Medulla oblongata (tissue), 1 donor: ENCODE measurements around the gene CENPE.

Experiments
- DNase-seq: peaks from one replicate; pipeline ENCODE4 v3.0.0-alpha.2; 2015; ENCODE audit errors: extremely low spot score

The CENPE gene

DNA sequence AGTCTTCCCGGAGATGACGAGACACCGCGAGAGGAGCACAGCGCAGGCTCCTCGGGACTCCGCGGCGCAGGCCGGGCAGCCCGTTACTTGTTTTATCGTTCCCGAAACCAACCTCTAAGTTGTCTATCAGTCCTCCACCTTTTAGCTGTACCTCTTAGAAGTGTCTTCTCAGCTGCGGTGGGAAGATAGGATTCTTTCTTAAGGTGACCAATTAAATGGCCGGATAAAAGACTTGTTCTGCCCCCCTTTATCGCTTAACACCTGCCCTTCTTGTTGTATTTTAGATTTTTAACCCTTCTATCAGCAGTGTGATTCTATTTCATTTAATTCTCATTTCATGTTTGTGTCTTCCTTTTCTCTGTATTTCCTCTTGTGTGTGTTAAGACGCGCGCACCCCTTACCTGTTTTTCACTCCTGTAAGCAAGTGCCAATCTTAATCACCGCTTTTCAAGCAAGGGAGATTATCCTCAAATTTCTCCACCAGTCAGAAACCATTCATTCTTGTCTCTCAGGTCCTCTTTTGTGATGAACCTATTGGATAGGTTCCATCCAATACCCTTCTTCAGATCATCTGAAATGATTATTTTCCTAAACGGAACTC, 121.3 kb downstream of the CENPE start, which contains the start of gene SLC9B2:
TSS of gene SLC9B2 (minus strand) at position 15 of the 601 bp plus-strand sequence. CDS start 9,211 bp downstream, outside the sequence.
- DNase-seq, result no peak

DNA sequence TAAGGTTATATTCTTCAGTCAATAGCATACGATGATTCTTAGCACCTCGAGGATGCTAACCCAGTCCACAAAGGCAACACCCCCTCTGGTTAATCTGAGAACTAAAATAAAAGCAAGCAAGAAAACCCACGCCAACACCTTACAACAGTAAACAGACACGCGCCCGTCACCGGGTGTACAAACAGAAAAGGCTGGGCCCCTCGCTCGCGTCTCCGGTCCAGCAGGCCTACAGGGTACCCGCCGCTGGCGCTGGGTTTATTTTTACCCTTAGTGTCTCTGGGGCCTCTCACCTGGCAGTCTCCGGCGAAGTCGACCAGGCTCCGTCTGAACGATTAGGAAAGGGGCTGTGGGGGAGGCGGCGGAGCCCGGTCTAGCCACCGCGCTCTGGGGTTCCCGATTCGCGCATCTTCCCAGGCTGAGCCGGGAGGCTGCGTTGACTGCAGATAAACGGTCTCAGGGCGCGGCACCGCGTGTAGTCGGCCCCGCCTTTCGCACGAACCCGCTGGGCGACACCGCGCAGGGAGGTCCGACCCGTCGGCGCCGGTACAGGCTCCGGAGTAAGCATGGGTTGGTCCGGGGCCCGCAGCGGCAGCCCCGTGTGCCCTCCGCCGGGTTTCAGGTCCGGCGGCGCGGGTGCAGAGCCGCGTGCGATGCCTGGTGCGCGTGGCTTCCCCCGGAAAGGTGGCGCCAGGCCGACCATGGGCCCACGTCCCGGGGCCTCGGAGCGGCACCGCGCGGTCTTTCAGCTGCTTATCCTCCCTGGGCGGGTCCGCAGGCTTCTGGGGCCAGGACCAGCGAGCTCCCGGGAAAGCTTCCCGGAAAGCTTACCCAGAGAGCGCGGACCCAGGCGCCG, 122.0 kb downstream of the CENPE start:
- peak; percentile 59 for DNase-seq

DNA sequence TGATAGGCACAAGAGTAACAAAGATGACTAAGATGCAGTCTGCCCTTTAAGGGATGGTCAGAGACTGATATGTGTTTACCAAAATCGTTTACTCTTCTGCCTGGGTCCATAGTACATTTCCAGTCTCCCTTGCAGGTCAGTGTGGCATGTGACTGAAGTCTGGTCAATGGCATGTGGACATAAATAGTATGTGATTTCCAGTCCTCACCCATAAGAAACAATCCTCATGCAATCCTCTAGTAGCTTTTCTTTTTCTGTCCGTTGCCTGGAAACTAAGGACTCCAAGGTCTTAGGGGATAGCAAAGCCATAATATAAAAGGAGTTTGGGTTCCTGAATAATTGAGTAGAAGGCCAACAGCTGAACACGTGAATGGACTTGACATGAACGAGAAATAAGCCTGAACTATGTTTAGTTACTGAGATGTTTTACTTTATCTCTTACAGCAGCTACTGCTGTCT, 122.7 kb downstream of the CENPE start:
- DNase-seq, result peak; percentile 11

DNA sequence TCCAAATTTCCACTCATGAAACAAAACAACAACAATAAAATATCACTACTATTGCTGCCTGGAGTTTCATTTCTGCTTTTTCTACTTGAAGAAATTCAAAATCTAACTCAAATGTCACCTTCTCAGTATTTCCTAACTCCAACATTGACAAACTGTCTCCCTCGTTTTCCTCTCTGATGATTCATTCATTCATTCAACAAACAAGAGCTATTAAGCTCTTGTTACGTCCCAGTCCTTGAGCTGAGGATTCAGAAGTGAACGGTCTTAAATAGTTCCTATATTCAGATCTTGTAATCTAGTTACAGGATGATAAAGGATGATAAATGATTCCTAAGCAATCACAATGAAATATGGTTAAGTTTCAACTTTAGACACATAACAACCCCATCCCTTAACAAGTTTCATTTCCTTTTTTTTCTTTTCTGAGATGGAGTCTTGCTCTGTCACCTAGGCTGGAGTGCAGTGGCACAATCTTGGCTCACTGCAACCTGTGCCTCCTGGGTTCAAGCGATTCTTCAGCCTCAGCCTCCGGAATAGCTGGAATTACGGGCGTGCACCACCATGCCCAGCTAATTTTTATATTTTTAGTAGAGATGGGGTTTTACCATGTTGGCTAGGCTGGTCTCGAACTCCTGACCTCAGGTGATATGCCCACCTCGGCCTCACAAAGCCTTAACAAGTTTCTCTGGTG, 123.3 kb downstream of the CENPE start:
- DNase-seq, result no peak

DNA sequence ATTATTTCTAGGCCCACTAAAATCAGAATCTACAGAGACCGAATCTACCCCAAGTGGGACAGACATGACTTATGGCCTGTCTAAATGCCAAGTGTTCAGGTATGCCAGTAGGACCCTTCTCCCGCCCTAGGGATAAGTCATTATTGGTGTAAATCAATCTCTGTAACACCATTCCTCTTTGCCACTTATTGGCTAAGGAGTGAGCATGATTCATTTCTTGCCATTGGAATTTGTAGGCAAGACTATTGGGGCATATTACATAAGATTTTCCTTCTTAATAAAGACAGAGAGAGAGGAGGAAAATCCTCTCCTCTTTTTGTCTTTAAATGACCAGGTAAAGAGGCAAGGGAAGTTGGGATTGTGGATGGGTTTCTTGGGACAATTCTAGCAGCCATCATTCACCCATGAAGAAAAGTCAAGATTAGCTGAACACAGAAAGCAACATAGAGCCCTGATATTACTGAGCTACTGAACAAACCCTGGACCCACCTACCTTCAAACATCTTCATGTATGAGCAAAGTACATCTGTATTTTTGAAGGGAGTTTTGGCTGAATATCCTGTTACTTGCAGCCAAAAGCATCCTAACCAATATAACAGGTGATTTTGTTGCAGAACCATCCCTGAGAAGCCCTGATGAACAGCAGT, 124.2 kb downstream of the CENPE start:
- DNase-seq, result no peak

DNA sequence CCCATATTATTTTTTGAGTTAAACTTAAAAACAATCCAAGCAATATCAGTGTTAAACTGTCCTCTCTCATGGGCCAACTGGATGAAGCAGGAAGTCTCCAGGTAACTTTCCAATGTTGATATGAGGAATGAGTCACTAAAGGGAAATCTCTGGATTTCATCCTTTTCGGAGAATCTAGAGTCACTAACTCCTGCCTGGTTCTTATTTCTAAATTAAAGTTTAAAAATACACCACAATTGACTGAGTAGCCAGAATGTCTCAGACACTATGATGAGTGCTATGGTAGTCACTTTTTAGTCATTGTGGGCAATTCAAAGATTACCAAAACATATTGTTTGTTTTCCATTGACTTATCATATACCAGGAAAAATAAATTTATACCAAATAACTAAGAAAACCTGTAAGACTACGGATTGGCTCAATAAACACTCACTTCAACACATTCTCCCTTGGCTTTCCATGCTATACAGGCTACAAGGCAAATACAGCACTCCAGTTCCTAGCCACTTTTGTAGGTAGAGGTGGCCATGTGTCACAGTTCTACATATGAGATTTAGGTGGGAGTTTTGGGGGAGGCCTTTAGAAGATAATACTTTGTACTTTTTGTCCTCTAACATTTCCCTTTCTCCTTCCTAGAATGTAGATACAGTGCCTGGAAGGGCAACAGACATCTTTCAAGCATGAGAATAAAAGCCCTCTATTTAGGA, 130.1 kb downstream of the CENPE start:
- no peak for DNase-seq

DNA sequence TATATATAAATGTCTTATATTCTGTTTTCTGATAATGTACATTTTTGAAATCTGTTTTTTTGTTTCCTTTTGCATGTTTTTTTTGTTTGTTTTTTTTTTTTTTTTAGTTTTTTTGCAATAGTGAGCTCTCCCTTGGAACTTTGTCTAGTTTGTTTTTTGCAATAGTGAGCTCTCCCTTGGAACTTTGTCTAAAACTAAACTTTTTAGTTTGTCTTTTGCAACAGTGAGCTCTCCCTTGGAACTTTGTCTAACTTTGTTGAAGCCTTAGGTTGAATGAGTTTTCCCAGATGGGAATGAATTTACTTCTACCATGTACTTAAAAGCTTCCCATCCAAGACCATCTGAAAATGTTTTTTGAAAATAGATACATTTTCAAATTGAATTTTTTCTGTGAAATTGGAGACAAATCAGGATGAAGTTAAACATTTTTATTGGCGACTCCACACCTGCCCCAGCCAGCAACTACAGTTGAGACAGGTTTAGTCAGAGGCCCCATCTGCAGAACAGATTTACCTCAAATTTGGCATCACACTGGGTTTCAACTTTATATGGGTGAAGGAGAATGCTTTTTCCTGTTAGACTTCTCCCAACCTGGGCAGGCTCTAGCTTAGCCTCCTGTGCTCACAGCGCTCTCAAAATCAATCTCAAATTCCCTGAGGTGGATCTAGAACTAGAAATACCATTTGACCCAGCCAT, 137.5 kb downstream of the CENPE start:
- DNase-seq, result no peak
